Skeletal muscle tissue (tissue), 4 donors: Measurements from ENCODE around the gene INPP4B. TPM values are rescaled to one million over a fixed set of nuclear protein-coding genes. Genes with fewer than 3 reads are reported as not detected.
"Not testable (repeated sequence)": the region's sequence is repeated elsewhere in the genome, so short reads cannot be mapped to it uniquely, and the experiment has no call there.

Source experiments
- H3K27ac ChIP-seq: one replicate; pipeline ENCODE4 v1.7.0; 2013; ENCODE audit warnings: mild to moderate bottlenecking, low read depth, low read length, inconsistent platforms
- H3K27me3 ChIP-seq, 3 donors: one replicate each; pipeline ENCODE4 v1.7.0; 2013; ENCODE audit warnings: low read length in 3 of 3; ENCODE audit not compliant: control insufficient read depth in 3 of 3, insufficient read depth in 3 of 3
- H3K36me3 ChIP-seq, 3 donors: one replicate each; pipeline ENCODE4 v1.7.0; 2013; ENCODE audit warnings: low read length in 3 of 3; ENCODE audit not compliant: control insufficient read depth in 3 of 3, insufficient read depth in 3 of 3
- H3K4me1 ChIP-seq, 3 donors: one replicate each; pipeline ENCODE4 v1.7.0; 2013; ENCODE audit warnings: low read length in 3 of 3, mild to moderate bottlenecking in 3 of 3; ENCODE audit not compliant: control insufficient read depth in 3 of 3, insufficient read depth in 3 of 3
- H3K4me3 ChIP-seq, 3 donors: one replicate each; pipeline ENCODE4 v1.7.0; 2013; ENCODE audit warnings: low read length in 3 of 3
- H3K9ac ChIP-seq, 3 donors: one replicate each; pipeline ENCODE4 v1.7.0; 2013; ENCODE audit warnings: low read length in 3 of 3, mild to moderate bottlenecking in 3 of 3, moderate library complexity in 2 of 3, low read depth in 1 of 3
- H3K9me3 ChIP-seq, 3 donors: one replicate each; pipeline ENCODE4 v1.7.0; 2013; ENCODE audit warnings: low read length in 3 of 3; ENCODE audit not compliant: control insufficient read depth in 3 of 3
- total RNA-seq: library from RNA; depleted of rRNA; stranded (reverse); fragments of >200 nt; gene quantifications from one replicate; pipeline ENCODE4 v1.2.3, GENCODE V29; 2014
- donor health status: Osteomylitis.

The INPP4B gene
- total RNA-seq, 1 donor from 2014 or later = 52.7 TPM

- Histone ChIP-seq H3K27me3 (no peaks in the 10 kb centered on the region), H3K9ac (no peak overlapping the region), H3K4me3 (no peak overlapping the region), H3K4me1 (no peaks in the 10 kb centered on the region), H3K27ac (no peak overlapping the region), H3K9me3 (no peaks in the 10 kb centered on the region), H3K36me3 (peaks cover 0 to 10% (median 0%) of the 10 kb centered on the region in 3 donors)
These were observed 762.8 kb downstream of the INPP4B start for GRCh38 chr4:142083264-142083663.

- Histone ChIP-seq H3K9me3 (no peaks in the 10 kb centered on the region), H3K4me3 (no peak overlapping the region), H3K27me3 (no peaks in the 10 kb centered on the region), H3K4me1 (no peaks in the 10 kb centered on the region), H3K27ac (no peak overlapping the region), H3K36me3 (peaks cover 0 to 10% (median 0%) of the 10 kb centered on the region in 3 donors), H3K9ac (no peak overlapping the region)
These were observed 765.1 kb downstream of the INPP4B start for GRCh38 chr4:142081025-142081424.

GRCh38 chr4:142079959-142080358, 766.1 kb downstream of the INPP4B start:
- peaks cover 0 to 6% (median 0%) of the 10 kb centered on the region in 3 donors for H3K36me3 ChIP-seq
- H3K9me3 ChIP-seq = no peaks in the 10 kb centered on the region
- H3K9ac ChIP-seq = no peak overlapping the region
- no peak overlapping the region for H3K4me3 ChIP-seq
- no peak overlapping the region for H3K27ac ChIP-seq
- H3K27me3 ChIP-seq = no peaks in the 10 kb centered on the region
- H3K4me1 ChIP-seq = no peaks in the 10 kb centered on the region

GRCh38 chr4:142077048-142077447, 769.1 kb downstream of the INPP4B start:
- no peaks in the 10 kb centered on the region for H3K27me3 ChIP-seq
- no peaks in the 10 kb centered on the region for H3K4me1 ChIP-seq
- no peak overlapping the region for H3K4me3 ChIP-seq
- no peak overlapping the region for H3K9ac ChIP-seq
- no peaks in the 10 kb centered on the region for H3K9me3 ChIP-seq
- peaks cover 0 to 2% (median 0%) of the 10 kb centered on the region in 3 donors for H3K36me3 ChIP-seq
- no peak overlapping the region for H3K27ac ChIP-seq

- not testable (repeated sequence) for H3K27ac ChIP-seq
These were observed 777.8 kb downstream of the INPP4B start for GRCh38 chr4:142068304-142068703.

GRCh38 chr4:142066562-142066961, 779.5 kb downstream of the INPP4B start:
- H3K9me3 ChIP-seq, H3K27me3 ChIP-seq, H3K9ac ChIP-seq, H3K4me3 ChIP-seq, H3K27ac ChIP-seq, H3K36me3 ChIP-seq, H3K4me1 ChIP-seq: not testable (repeated sequence)

More at GRCh38 chr4:142068304-142068703, 777.8 kb downstream of the INPP4B start:
- not testable (repeated sequence) for H3K4me1 ChIP-seq, H3K9me3 ChIP-seq, H3K4me3 ChIP-seq, H3K9ac ChIP-seq, H3K27me3 ChIP-seq, H3K36me3 ChIP-seq

GRCh38 chr4:142065086-142065647, 780.9 kb downstream of the INPP4B start:
- no peak overlapping the region for H3K4me3 ChIP-seq
- no peak overlapping the region for H3K27ac ChIP-seq
- H3K9me3 ChIP-seq = no peaks in the 10 kb centered on the region
- no peaks in the 10 kb centered on the region for H3K4me1 ChIP-seq
- no peaks in the 10 kb centered on the region for H3K36me3 ChIP-seq
- H3K9ac ChIP-seq = no peak overlapping the region
- H3K27me3 ChIP-seq = no peaks in the 10 kb centered on the region

GRCh38 chr4:142064181-142064580, 781.9 kb downstream of the INPP4B start:
- Histone ChIP-seq H3K27me3 (no peaks in the 10 kb centered on the region), H3K4me3 (no peak overlapping the region), H3K27ac (no peak overlapping the region), H3K9me3 (no peaks in the 10 kb centered on the region), H3K4me1 (no peaks in the 10 kb centered on the region), H3K36me3 (no peaks in the 10 kb centered on the region), H3K9ac (no peak overlapping the region)

GRCh38 chr4:142045996-142046395, 800.1 kb downstream of the INPP4B start:
- no peaks in the 10 kb centered on the region for H3K4me1 ChIP-seq
- H3K9me3 ChIP-seq = no peaks in the 10 kb centered on the region
- no peaks in the 10 kb centered on the region for H3K27me3 ChIP-seq
- no peak overlapping the region for H3K9ac ChIP-seq
- H3K27ac ChIP-seq = no peak overlapping the region
- H3K36me3 ChIP-seq = no peaks in the 10 kb centered on the region
- no peak overlapping the region for H3K4me3 ChIP-seq

- Histone ChIP-seq H3K27ac (no peak overlapping the region), H3K27me3 (no peaks in the 10 kb centered on the region), H3K9ac (no peak overlapping the region), H3K36me3 (no peaks in the 10 kb centered on the region), H3K9me3 (no peaks in the 10 kb centered on the region), H3K4me3 (no peak overlapping the region), H3K4me1 (no peaks in the 10 kb centered on the region)
These were observed 801.8 kb downstream of the INPP4B start for GRCh38 chr4:142044271-142044670.
